Measurements from ENCODE around the gene PGAM1. TPM values are rescaled to one million over a fixed set of nuclear protein-coding genes. Genes with fewer than 3 reads are reported as not detected.

The PGAM1 gene
- total RNA-seq, 4 donors from 2014 or later = 157 to 269 (median 191) TPM

GRCh38 chr10:97462309-97462708, 36.3 kb downstream of the PGAM1 start:
- intact Hi-C loops (cut with DNase I) = no loop called here
- Histone ChIP-seq H3K36me3 (peaks cover 81 to 88% of the 10 kb centered on the region in 2 donors), H3K4me3 (replicated peaks in 1 of 3) (no peak overlapping the region), H3K9me3 (no peaks in the 10 kb centered on the region), H3K27ac (no peak overlapping the region), H3K4me1 (no peaks in the 10 kb centered on the region), H3K27me3 (no peaks in the 10 kb centered on the region)
- TF ChIP-seq, protein P1, sequence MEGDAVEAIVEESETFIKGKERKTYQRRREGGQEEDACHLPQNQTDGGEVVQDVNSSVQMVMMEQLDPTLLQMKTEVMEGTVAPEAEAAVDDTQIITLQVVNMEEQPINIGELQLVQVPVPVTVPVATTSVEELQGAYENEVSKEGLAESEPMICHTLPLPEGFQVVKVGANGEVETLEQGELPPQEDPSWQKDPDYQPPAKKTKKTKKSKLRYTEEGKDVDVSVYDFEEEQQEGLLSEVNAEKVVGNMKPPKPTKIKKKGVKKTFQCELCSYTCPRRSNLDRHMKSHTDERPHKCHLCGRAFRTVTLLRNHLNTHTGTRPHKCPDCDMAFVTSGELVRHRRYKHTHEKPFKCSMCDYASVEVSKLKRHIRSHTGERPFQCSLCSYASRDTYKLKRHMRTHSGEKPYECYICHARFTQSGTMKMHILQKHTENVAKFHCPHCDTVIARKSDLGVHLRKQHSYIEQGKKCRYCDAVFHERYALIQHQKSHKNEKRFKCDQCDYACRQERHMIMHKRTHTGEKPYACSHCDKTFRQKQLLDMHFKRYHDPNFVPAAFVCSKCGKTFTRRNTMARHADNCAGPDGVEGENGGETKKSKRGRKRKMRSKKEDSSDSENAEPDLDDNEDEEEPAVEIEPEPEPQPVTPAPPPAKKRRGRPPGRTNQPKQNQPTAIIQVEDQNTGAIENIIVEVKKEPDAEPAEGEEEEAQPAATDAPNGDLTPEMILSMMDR (IDR thresholded peaks at IDR 0.05) = no peak
- no peak for TF ChIP-seq POLR2A (IDR thresholded peaks at IDR 0.05)
- 97 to 100% methylated on average over 2 of the region's 2 CpGs for WGBS, 2 donors
- DNase-seq = no peak

GRCh38 chr10:97463363-97464132, 37.6 kb downstream of the PGAM1 start:
- DNase-seq = peak; percentile 51 to 55
- 77 to 83% methylated on average over 4 of the region's 4 CpGs for WGBS, 2 donors
- H3K9me3 ChIP-seq = no peaks in the 10 kb centered on the region
- H3K36me3 ChIP-seq = peaks cover 80 to 88% of the 10 kb centered on the region in 2 donors
- no peak overlapping the region for H3K4me3 ChIP-seq (replicated peaks in 1 of 3)
- no peak for TF ChIP-seq POLR2A (IDR thresholded peaks at IDR 0.05)
- TF ChIP-seq, protein P1 (IDR thresholded peaks at IDR 0.05) = peak; percentile 57 to 95 (median 84)
- H3K4me1 ChIP-seq = no peaks in the 10 kb centered on the region
- no peaks in the 10 kb centered on the region for H3K27me3 ChIP-seq
- intact Hi-C loops (cut with DNase I) = no loop called here
- peak overlapping the region in 1 of 3 donors; percentile 62 for H3K27ac ChIP-seq

DNA sequence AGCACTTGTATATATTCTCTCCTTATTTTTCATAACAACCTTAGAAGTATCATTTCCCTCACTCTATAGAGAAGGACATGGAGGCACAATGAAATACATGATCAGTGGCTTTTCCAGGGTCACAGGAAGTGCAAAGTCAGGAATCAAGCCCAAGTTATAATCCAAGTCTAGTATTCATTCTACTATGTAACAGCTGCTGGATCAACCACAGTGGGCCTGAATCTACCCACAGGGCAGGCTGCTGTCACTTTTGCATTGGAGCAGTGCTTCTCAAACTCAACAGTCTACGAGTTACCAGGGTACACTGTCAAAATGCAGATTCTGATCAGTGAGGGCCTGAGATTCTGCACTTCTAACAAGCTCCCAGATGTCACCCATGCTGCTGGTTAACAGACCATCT, 38.2 kb downstream of the PGAM1 start:
- no peak overlapping the region for H3K4me3 ChIP-seq (replicated peaks in 1 of 3)
- no peaks in the 10 kb centered on the region for H3K4me1 ChIP-seq
- H3K9me3 ChIP-seq = no peaks in the 10 kb centered on the region
- no peak for DNase-seq
- no peaks in the 10 kb centered on the region for H3K27me3 ChIP-seq
- H3K36me3 ChIP-seq = peaks cover 80 to 88% of the 10 kb centered on the region in 2 donors
- TF ChIP-seq, protein P1 (IDR thresholded peaks at IDR 0.05) = no peak
- TF ChIP-seq POLR2A (IDR thresholded peaks at IDR 0.05) = no peak
- 69 to 73% methylated on average over 1 of the region's 1 CpG for whole genome bisulfite sequencing, 2 donors
- intact Hi-C loops (cut with DNase I) = no loop called here
- peak overlapping the region in 2 of 3 donors; percentile 4 to 62 for H3K27ac ChIP-seq

- intact Hi-C loops (cut with DNase I) = loop anchor here (5.0 kb wide), 1 partner anchor 86 kb away; no protein-coding TSS in a partner anchor
Observed at GRCh38 chr10:97465982-97466381, 40.0 kb downstream of the PGAM1 start.

More at GRCh38 chr10:97465982-97466381, 40.0 kb downstream of the PGAM1 start:
- no peak for TF ChIP-seq POLR2A (IDR thresholded peaks at IDR 0.05)
- TF ChIP-seq, protein P1 (IDR thresholded peaks at IDR 0.05) = no peak
- H3K4me1 ChIP-seq = no peaks in the 10 kb centered on the region
- no peak overlapping the region for H3K27ac ChIP-seq
- H3K36me3 ChIP-seq = peaks cover 77 to 82% of the 10 kb centered on the region in 2 donors
- 97% methylated on average over 7 of the region's 7 CpGs for WGBS, 2 donors
- no peaks in the 10 kb centered on the region for H3K9me3 ChIP-seq
- no peaks in the 10 kb centered on the region for H3K27me3 ChIP-seq
- H3K4me3 ChIP-seq (replicated peaks in 1 of 3) = no peak overlapping the region
- DNase-seq = no peak

Measured in thyroid gland (tissue), 4 donors.